Left ventricle myocardium inferior (tissue), 1 donor: Measurements from ENCODE around the gene LCE1C. TPM values are rescaled to one million over a fixed set of nuclear protein-coding genes. Genes with fewer than 3 reads are reported as not detected.

ENCODE experiments used
- DNase-seq: peaks from one replicate; pipeline ENCODE4 v3.0.0-alpha.2; 2020
- H3K27ac ChIP-seq: fragments of 200-600 bp; replicated peaks from 2 replicates; pipeline ENCODE4 v1.8.0; 2021
- H3K27me3 ChIP-seq: fragments of 200-600 bp; 2 replicates; pipeline ENCODE4 v1.8.0; 2021; ENCODE audit warnings: low read depth
- H3K36me3 ChIP-seq: fragments of 200-600 bp; 2 replicates; pipeline ENCODE4 v1.8.0; 2021
- H3K4me1 ChIP-seq: fragments of 200-600 bp; 2 replicates; pipeline ENCODE4 v1.8.0; 2021
- H3K4me3 ChIP-seq: fragments of 200-600 bp; 2 replicates; pipeline ENCODE4 v1.8.0; 2021; ENCODE audit warnings: mild to moderate bottlenecking, moderate library complexity
- H3K9me3 ChIP-seq: fragments of 200-600 bp; replicated peaks from 2 replicates; pipeline ENCODE4 v1.8.0; 2021
- intact Hi-C: fragments of 100-400 bp; cut with micrococcal nuclease; formaldehyde crosslinking; loops from one replicate; pipeline ENCODE4 v1.11.0; 2022
- total RNA-seq: library from RNA; stranded (reverse); fragmentation: NEBNext Ultra II Directional; extraction: Animal tissue kit (Norgen Biotek cat#: 25700); gene quantifications from one replicate; pipeline ENCODE4 v1.2.1, GENCODE V29; 2021
- TF ChIP-seq, protein P1 (sequence below): fragments of 200-600 bp; IDR thresholded peaks from 2 replicates; pipeline ENCODE4 v1.8.0; 2021; ENCODE audit warnings: antibody characterized with exemption, mild to moderate bottlenecking, borderline replicate concordance
- donor health status: DM: no; HTN: yes; CAD: no; lungs with severe emphysema.

Gene LCE1C
- total RNA-seq, 1 donor from 2014 or later: not detected

DNA sequence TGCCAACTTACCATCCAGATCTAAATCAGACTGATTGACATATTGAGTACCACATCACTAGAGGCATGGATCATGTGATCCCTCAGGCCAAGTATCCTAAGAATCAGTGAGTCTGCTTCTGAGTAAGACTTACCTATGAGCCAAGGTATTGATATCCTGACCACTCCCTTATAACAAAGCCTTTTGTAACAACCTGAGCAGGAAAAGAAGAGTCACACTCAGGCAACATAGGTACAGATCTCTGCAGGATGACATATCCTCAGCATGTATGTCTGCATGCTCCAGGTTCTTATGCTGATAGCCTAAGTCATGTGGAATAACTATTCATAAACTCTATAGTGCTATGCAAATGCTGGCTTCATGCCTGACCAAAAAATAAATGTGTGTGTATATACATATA, 18.5 kb upstream of the LCE1C start:
- DNase-seq: no peak
- H3K4me1 ChIP-seq: no peaks in the 10 kb centered on the region
- H3K9me3 ChIP-seq: no peaks in the 10 kb centered on the region
- H3K27ac ChIP-seq: no peak overlapping the region
- intact Hi-C loops: no loop called here
- no peaks in the 10 kb centered on the region for H3K36me3 ChIP-seq
- peaks cover 11% of the 10 kb centered on the region for H3K27me3 ChIP-seq
- no peak overlapping the region for H3K4me3 ChIP-seq
- TF ChIP-seq, protein P1, sequence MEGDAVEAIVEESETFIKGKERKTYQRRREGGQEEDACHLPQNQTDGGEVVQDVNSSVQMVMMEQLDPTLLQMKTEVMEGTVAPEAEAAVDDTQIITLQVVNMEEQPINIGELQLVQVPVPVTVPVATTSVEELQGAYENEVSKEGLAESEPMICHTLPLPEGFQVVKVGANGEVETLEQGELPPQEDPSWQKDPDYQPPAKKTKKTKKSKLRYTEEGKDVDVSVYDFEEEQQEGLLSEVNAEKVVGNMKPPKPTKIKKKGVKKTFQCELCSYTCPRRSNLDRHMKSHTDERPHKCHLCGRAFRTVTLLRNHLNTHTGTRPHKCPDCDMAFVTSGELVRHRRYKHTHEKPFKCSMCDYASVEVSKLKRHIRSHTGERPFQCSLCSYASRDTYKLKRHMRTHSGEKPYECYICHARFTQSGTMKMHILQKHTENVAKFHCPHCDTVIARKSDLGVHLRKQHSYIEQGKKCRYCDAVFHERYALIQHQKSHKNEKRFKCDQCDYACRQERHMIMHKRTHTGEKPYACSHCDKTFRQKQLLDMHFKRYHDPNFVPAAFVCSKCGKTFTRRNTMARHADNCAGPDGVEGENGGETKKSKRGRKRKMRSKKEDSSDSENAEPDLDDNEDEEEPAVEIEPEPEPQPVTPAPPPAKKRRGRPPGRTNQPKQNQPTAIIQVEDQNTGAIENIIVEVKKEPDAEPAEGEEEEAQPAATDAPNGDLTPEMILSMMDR: no peak

GRCh38 chr1:152823294-152823693, 16.8 kb upstream of the LCE1C start:
- Histone ChIP-seq H3K4me3 (no peak overlapping the region), H3K27me3 (no peaks in the 10 kb centered on the region), H3K27ac (no peak overlapping the region), H3K36me3 (no peaks in the 10 kb centered on the region), H3K9me3 (no peaks in the 10 kb centered on the region), H3K4me1 (no peaks in the 10 kb centered on the region)
- intact Hi-C loops: no loop called here
- TF ChIP-seq, protein P1: no peak
- DNase-seq: no peak

- DNase-seq: no peak
- intact Hi-C loops: no loop called here
- TF ChIP-seq, protein P1: no peak
- Histone ChIP-seq H3K4me3 (no peak overlapping the region), H3K9me3 (peaks cover 5% of the 10 kb centered on the region), H3K4me1 (no peaks in the 10 kb centered on the region), H3K27me3 (peaks cover 5% of the 10 kb centered on the region), H3K36me3 (no peaks in the 10 kb centered on the region), H3K27ac (no peak overlapping the region)
These were observed 10.9 kb upstream of the LCE1C start for GRCh38 chr1:152817309-152817708.

GRCh38 chr1:152811671-152812070, 5.2 kb upstream of the LCE1C start, which contains the start of gene LCE1B:
LCE1B (plus strand) TSS chr1:152811971; CDS start chr1:152812447, 476 bp downstream.
- Histone ChIP-seq H3K4me1 (no peaks in the 10 kb centered on the region), H3K9me3 (peaks cover 11% of the 10 kb centered on the region), H3K27me3 (peaks cover 5% of the 10 kb centered on the region), H3K27ac (no peak within 1 kb of the TSS), H3K36me3 (no peaks in the 10 kb centered on the region), H3K4me3 (no peak within 1 kb of the TSS)
- no peak for DNase-seq
- TF ChIP-seq, protein P1: no peak
- intact Hi-C loops: no loop called here

DNA sequence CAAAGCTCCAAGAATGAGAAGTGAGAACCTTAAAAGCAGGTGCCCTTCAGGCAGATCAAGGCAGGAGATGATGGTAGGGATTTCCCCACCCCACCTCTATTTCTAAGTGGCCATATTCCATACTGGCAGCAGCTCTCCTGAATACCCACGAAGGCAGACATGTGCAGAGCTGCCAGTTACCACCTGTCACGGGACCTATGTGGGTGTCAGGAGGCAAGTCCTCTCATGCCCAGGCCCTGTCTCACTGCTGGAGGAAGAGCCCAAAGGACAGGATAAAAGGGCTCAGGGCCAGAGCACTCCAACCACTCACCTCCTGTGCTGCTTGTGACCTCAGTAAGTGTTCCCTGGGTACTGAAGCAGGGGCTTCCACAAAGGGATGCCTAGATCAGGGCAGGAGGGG, 4.6 kb upstream of the LCE1C start:
- H3K36me3 ChIP-seq: no peaks in the 10 kb centered on the region
- intact Hi-C loops: no loop called here
- H3K27me3 ChIP-seq: peaks cover 5% of the 10 kb centered on the region
- no peak overlapping the region for H3K4me3 ChIP-seq
- DNase-seq: no peak
- TF ChIP-seq, protein P1: no peak
- H3K9me3 ChIP-seq: peaks cover 11% of the 10 kb centered on the region
- H3K27ac ChIP-seq: no peak overlapping the region
- no peaks in the 10 kb centered on the region for H3K4me1 ChIP-seq

GRCh38 chr1:152801333-152801732, 5.1 kb downstream of the LCE1C start:
- H3K4me1 ChIP-seq: no peaks in the 10 kb centered on the region
- intact Hi-C loops: no loop called here
- H3K27me3 ChIP-seq: peaks cover 14% of the 10 kb centered on the region
- H3K36me3 ChIP-seq: no peaks in the 10 kb centered on the region
- H3K4me3 ChIP-seq: no peak overlapping the region
- TF ChIP-seq, protein P1: no peak
- DNase-seq: no peak
- no peak overlapping the region for H3K27ac ChIP-seq
- H3K9me3 ChIP-seq: no peaks in the 10 kb centered on the region
